ENCODE results near the gene TICAM2. TPM values are rescaled to one million over a fixed set of nuclear protein-coding genes. Genes with fewer than 3 reads are reported as not detected.

The TICAM2 gene
- total and polyA plus RNA-seq, 10 of the 15 experiments (the other 5 are each of a cell fraction or from before 2014, with no cell fraction given) = 0.14 to 7.0 (median 2.9) TPM

DNA sequence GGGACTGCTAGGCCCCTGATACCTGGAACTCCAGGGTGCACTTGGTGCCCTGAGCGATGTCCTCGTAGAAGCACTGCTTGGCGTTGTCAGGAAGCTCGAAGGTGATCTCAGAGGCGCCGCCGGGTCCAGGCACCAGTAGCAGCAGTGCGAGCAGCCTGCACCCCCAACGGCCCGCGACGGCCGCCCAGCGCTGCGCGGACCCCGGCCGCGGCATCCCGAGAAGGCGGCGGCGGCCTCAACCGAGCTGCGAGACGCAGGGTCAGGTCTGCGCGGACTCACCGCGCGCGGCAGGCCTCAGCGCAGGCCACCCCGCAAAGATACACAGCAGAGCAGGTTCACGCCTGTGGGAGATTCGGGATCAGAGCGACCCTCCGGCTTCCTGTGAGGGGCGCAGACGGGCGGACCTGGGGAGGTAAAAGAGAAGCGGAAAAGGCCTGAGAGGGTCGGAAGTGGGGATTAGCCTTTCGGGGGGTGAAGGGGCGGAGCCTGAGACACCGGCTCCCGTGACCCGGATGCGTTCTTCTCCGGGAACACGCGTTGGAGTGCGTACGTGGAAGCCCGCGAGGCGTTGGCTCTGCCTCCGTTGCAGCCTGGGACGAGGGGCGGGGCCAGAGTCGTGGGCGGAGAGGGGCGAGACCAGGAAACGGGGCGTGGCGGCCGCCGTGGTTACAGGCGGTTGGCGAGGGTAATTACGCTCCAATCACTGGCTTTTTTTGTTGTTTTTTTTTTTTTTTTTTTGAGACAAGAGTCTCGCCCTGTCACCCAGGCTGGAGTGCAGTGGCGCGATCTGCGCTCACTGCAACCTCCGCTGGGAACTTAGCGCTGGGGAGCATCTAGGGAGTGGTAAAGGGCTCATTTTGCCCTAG, 23.5 kb upstream of the TICAM2 start, which contains the start of gene TMED7 (continued):
- peak; percentile 65 for TF ChIP-seq NR2C2 (IDR thresholded peaks at IDR 0.05; ENCODE audit: borderline replicate concordance, control insufficient read depth, insufficient read length, low read depth)
- peak; percentile 25 to 55; a peak in 1 of 4 replicates for TF ChIP-seq IKZF2 (IDR thresholded peaks at IDR 0.05)
- no peak for TF ChIP-seq EZH2 (IDR thresholded peaks at IDR 0.05; ENCODE audit: borderline replicate concordance, control insufficient read depth, low read depth, low read length)
- no peak for TF ChIP-seq STAT1 (conservative IDR thresholded peaks at IDR 0.05)
- no peak for TF ChIP-seq NFYA (IDR thresholded peaks at IDR 0.05; ENCODE audit: borderline replicate concordance, low read depth, low read length)
- peak; percentile 73 for TF ChIP-seq NR2F1 (conservative IDR thresholded peaks at IDR 0.05)
- TF ChIP-seq ZZZ3 (IDR thresholded peaks at IDR 0.05; ENCODE audit: control insufficient read depth, insufficient read length, low read depth) = no peak
- TF ChIP-seq, protein P1, sequence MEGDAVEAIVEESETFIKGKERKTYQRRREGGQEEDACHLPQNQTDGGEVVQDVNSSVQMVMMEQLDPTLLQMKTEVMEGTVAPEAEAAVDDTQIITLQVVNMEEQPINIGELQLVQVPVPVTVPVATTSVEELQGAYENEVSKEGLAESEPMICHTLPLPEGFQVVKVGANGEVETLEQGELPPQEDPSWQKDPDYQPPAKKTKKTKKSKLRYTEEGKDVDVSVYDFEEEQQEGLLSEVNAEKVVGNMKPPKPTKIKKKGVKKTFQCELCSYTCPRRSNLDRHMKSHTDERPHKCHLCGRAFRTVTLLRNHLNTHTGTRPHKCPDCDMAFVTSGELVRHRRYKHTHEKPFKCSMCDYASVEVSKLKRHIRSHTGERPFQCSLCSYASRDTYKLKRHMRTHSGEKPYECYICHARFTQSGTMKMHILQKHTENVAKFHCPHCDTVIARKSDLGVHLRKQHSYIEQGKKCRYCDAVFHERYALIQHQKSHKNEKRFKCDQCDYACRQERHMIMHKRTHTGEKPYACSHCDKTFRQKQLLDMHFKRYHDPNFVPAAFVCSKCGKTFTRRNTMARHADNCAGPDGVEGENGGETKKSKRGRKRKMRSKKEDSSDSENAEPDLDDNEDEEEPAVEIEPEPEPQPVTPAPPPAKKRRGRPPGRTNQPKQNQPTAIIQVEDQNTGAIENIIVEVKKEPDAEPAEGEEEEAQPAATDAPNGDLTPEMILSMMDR (IDR thresholded peaks at IDR 0.05 in 2 of 3, conservative IDR thresholded peaks at IDR 0.05 in 1 of 3; ENCODE audit: control insufficient read depth in 2 of 3, extremely low read depth in 1 of 3, insufficient read depth in 1 of 3, low read depth in 3 of 3, low read length in 3 of 3) = no peak
- TF ChIP-seq, protein P2, sequence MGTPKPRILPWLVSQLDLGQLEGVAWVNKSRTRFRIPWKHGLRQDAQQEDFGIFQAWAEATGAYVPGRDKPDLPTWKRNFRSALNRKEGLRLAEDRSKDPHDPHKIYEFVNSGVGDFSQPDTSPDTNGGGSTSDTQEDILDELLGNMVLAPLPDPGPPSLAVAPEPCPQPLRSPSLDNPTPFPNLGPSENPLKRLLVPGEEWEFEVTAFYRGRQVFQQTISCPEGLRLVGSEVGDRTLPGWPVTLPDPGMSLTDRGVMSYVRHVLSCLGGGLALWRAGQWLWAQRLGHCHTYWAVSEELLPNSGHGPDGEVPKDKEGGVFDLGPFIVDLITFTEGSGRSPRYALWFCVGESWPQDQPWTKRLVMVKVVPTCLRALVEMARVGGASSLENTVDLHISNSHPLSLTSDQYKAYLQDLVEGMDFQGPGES (IDR thresholded peaks at IDR 0.05) = no peak
- TF ChIP-seq, protein P3, sequence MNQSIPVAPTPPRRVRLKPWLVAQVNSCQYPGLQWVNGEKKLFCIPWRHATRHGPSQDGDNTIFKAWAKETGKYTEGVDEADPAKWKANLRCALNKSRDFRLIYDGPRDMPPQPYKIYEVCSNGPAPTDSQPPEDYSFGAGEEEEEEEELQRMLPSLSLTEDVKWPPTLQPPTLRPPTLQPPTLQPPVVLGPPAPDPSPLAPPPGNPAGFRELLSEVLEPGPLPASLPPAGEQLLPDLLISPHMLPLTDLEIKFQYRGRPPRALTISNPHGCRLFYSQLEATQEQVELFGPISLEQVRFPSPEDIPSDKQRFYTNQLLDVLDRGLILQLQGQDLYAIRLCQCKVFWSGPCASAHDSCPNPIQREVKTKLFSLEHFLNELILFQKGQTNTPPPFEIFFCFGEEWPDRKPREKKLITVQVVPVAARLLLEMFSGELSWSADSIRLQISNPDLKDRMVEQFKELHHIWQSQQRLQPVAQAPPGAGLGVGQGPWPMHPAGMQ (IDR thresholded peaks at IDR 0.05; ENCODE audit: borderline replicate concordance) = no peak
- TF ChIP-seq CBX5 (IDR thresholded peaks at IDR 0.05; ENCODE audit: low read depth) = no peak; the same call in 1 of the 2 replicates
- TF ChIP-seq CHD2 (IDR thresholded peaks at IDR 0.05; ENCODE audit: borderline replicate concordance, low read depth, low read length) = peak; percentile 91
- 0 out of 2 replicates have a peak, but pooled peaks have one; percentile 21 for TF ChIP-seq SMC3 (IDR thresholded peaks at IDR 0.05; ENCODE audit: borderline replicate concordance, low read length)
- TF ChIP-seq JUND (IDR thresholded peaks at IDR 0.05; ENCODE audit: low read depth, low read length) = no peak
- peak; percentile 94 for TF ChIP-seq ZNF207 (IDR thresholded peaks at IDR 0.05; ENCODE audit: borderline replicate concordance)
- TF ChIP-seq ZNF274 (IDR thresholded peaks at IDR 0.05; ENCODE audit: insufficient read depth, insufficient read length) = no peak
- peak; percentile 97 for TF ChIP-seq LARP7 (IDR thresholded peaks at IDR 0.05)
- TF ChIP-seq CHD4 (IDR thresholded peaks at IDR 0.05) = no peak
- TF ChIP-seq MYB (IDR thresholded peaks at IDR 0.05; ENCODE audit: borderline replicate concordance, low read depth, low read length) = no peak
- TF ChIP-seq JUNB (IDR thresholded peaks at IDR 0.05) = no peak
- TF ChIP-seq TCF7 (IDR thresholded peaks at IDR 0.05; ENCODE audit: borderline replicate concordance) = no peak
- no peak; the same call in none of the 2 replicates for TF ChIP-seq NBN (IDR thresholded peaks at IDR 0.05)
- TF ChIP-seq CBFB (IDR thresholded peaks at IDR 0.05; ENCODE audit: low read depth) = peak; percentile 71
- no peak for TF ChIP-seq NFXL1 (IDR thresholded peaks at IDR 0.05; ENCODE audit: borderline replicate concordance)
- TF ChIP-seq YY1 (IDR thresholded peaks at IDR 0.05; ENCODE audit: low read depth, low read length) = peak; percentile 21; the same call in 1 of the 2 replicates
- TF ChIP-seq FOXM1 (IDR thresholded peaks at IDR 0.05; ENCODE audit: low read depth, low read length) = no peak
- no peak for TF ChIP-seq ESRRA (IDR thresholded peaks at IDR 0.05; ENCODE audit: low read length)
- TF ChIP-seq BACH1 (IDR thresholded peaks at IDR 0.05; ENCODE audit: borderline replicate concordance) = peak; percentile 44; the same call in 1 of the 2 replicates
- TF ChIP-seq SUPT20H (IDR thresholded peaks at IDR 0.05; ENCODE audit: borderline replicate concordance, control insufficient read depth, low read depth, low read length) = no peak

Measured in GM12878 (cell line).